CD4-positive, alpha-beta T cell treated with Interleukin-12 subunit alpha and Interleukin-12 subunit beta, for 1 hour (primary cell): ENCODE measurements around the gene HNRNPUL1.

Experiments used
- DNase-seq: peaks from one replicate; pipeline ENCODE4 v3.0.0-alpha.2; 2020

Gene HNRNPUL1

DNA sequence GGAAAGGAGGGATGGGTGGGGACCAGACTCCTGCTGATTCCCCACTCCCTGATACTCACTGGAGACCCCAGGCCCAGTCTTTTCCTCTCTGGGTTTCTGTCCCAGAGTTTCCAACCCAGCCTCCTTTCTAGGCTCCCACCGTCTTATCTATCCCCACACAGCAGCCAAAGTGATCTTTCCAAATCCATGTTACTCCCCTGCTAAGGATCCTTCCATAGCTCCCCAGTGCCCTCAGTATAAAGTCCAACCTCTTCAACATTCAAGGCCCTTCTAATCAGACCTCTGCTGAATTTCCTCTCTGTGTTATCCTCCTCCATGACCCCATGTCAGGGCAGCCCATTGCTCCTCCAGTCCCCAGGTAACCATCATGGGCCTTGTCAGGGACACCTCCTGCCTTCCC is 90.9 kb downstream of the HNRNPUL1 start:
- no peak for DNase-seq

DNA sequence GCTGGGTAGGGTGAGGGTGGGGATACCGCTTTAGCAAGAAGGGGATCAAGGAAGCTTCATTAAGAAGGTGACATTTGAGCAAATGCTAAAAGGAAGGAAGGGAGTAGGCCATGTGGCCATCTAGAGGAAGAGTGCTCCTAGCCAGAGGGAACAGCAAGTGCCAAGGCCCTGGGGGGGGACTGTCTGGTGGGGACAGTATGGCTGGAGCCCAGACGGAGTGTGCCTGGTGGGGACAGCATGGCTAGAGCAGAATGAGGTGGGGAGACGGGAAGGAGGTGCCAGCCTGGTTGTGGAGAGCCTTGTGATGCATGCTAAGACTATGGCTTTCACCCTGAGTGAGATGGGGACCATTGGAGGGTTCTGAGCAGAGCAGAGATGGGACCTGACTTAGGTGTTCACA is 91.6 kb downstream of the HNRNPUL1 start:
- no peak for DNase-seq

DNA sequence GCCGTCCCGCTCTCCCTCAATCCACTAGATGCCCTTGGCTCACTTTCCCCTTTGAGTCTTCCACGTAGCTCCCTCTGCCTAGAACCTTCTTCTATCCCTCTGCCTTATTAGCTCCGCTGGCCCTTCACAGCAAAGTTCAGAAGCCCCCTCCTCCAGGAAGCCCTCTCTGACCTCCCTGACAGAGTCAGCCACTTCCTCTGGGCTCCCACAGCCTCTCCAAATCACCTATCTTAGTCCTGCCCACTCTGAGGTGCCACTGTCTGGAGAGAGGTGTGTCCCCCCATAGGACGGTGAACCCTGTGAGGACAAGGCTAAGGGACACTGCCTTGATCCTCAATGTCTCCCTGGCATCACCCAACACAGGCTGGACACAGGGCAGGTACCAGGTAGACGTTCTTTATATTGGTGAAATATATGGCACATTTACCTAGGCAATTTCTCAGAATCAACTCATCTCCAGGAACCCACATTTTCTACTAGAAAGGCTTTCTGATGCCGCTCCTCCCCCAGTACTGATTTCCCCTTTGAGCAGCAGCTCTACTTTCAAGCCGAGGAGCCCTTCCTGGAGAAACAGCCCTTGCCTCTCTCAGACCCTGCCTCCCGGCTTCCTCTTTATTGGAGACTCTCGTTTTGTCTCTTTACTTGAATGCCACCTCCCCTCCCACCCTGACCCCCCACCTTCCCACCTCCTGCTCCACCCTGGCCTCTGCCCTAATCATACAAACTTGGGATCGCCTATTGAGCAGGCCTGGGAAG is 93.0 kb downstream of the HNRNPUL1 start:
- DNase-seq, result no peak
